Measurements from ENCODE around the gene ARHGEF40.

- TF ChIP-seq ZNF274 (IDR thresholded peaks at IDR 0.05; ENCODE audit: insufficient read depth, insufficient read length) (no peak), CTCF (IDR thresholded peaks at IDR 0.05 in 2 of 3, conservative IDR thresholded peaks at IDR 0.05 in 1 of 3; ENCODE audit: control insufficient read depth in 2 of 3, extremely low read depth in 1 of 3, insufficient read depth in 1 of 3, low read depth in 3 of 3, low read length in 3 of 3) (no peak), ZNF207 (IDR thresholded peaks at IDR 0.05; ENCODE audit: borderline replicate concordance) (no peak), ZNF384 (IDR thresholded peaks at IDR 0.05; ENCODE audit: borderline replicate concordance, low read depth, low read length) (no peak)
Measured at GRCh38 chr14:21121122-21121521, 51.0 kb downstream of the ARHGEF40 start.

Data from GM12878 (cell line).